GM10266 (cell line): ENCODE measurements around the gene DIAPH1.

Experiments
- DNase-seq: peaks from one replicate; pipeline ENCODE4 v3.0.0; 2012; ENCODE audit errors: extremely low spot score
- TF ChIP-seq, protein P1 (sequence below): IDR thresholded peaks from 2 replicates; pipeline ENCODE4 v1.5.1; 2012; ENCODE audit warnings: mild to moderate bottlenecking, low read depth; ENCODE audit not compliant: control insufficient read depth, insufficient read depth; ENCODE audit errors: missing control alignments

Gene DIAPH1

DNA sequence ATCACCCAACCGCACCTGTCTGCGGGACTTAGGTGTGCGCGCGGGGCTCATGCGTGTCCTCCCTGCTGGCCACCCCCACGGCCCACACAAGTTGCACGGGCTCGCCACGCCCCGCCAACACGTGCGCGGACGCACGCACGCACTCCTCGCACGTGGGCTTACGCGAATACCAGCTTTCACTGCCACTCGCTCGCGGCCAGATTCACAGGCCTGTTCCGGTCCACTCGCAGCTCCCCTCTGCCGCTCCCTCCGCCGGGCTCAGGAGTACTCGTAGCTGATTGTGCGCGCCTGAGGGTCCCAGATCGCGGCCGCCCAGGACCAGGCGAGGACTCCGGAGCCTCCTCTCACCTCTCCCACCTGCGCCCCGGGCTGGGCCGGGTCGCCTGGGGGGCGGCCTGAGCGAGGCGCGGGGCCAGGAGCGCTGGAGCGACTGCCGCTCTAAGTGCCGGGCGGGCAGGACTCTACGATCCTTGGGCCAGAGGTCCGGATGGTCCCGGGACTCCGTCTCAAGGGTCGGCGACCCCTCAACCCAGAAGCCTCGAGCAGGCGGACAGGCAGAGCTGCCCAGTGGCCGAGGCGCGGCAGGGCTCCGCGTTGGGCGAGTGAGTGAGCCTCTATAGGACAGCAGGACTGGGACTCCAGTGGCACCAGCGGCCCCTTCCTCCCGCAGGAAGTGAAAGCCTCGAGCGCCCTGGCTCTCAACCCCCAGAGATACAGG is 126.5 kb downstream of the DIAPH1 start:
- TF ChIP-seq, protein P1, sequence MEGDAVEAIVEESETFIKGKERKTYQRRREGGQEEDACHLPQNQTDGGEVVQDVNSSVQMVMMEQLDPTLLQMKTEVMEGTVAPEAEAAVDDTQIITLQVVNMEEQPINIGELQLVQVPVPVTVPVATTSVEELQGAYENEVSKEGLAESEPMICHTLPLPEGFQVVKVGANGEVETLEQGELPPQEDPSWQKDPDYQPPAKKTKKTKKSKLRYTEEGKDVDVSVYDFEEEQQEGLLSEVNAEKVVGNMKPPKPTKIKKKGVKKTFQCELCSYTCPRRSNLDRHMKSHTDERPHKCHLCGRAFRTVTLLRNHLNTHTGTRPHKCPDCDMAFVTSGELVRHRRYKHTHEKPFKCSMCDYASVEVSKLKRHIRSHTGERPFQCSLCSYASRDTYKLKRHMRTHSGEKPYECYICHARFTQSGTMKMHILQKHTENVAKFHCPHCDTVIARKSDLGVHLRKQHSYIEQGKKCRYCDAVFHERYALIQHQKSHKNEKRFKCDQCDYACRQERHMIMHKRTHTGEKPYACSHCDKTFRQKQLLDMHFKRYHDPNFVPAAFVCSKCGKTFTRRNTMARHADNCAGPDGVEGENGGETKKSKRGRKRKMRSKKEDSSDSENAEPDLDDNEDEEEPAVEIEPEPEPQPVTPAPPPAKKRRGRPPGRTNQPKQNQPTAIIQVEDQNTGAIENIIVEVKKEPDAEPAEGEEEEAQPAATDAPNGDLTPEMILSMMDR: no peak
- DNase-seq: peak; percentile 36

DNA sequence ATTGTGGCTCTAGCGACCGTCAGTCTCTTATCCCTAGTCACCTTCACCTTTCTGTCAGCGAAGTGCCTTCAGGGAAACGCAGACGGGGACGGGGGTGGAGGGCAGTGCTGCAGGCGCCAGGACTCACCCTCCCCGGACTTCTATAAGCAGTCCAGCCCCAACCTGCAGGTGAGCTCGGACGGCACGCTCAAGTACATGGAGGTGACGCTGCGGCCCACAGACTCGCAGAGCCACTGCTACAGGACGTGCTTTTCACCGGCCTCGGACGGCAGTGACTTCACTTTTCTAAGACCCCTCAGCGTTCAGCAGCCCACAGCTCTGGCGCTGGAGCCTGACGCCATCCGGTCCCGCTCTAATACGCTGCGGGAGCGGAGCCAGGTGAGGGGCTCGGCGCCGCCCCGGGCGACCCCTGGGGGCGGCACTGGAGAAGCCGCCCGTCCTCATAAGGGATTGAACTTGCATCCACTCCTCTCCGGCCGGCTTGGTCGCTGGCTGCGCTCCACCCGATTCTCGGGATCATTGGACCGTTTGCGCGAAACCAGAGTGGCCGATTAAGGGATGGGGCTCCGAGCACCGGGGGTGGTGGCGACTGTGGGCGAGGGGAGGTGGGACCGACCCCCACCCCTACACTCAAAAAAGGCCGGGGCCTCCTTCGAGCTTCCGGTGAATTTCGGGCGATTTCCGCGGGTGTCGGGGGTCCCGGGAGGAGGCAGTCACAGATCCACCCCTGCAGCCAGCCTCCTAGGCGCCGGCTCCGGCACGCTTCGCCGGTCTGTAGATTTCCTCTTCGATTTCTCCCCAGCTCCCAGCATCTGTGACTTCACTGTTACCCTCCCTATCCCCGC is 127.3 kb downstream of the DIAPH1 start:
- DNase-seq: peak; percentile 42
- TF ChIP-seq, protein P1: no peak

DNA sequence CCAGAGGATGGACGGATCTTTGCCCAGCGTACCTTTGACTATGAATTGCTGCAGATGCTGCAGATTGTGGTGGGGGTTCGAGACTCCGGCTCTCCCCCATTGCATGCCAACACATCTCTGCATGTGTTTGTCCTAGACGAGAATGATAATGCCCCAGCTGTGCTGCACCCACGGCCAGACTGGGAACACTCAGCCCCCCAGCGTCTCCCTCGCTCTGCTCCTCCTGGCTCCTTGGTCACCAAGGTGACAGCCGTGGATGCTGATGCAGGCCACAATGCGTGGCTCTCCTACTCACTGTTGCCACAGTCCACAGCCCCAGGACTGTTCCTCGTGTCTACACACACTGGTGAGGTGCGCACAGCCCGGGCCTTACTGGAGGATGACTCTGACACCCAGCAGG is 128.0 kb downstream of the DIAPH1 start:
- TF ChIP-seq, protein P1: no peak

DNA sequence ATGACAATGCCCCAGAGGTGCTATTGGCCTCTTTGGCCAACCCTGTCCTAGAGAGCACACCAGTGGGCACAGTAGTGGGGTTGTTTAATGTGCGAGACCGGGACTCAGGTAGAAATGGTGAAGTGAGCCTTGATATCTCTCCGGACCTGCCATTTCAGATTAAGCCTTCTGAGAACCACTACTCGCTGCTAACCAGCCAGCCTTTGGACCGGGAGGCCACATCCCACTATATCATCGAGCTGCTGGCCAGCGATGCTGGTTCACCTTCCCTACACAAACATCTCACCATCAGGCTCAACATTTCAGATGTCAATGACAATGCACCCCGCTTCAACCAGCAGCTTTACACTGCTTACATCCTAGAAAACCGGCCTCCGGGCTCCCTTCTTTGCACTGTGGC is 128.5 kb downstream of the DIAPH1 start:
- TF ChIP-seq, protein P1: no peak
- DNase-seq: no peak

More for the DNA sequence above, 128.0 kb downstream of the DIAPH1 start:
- DNase-seq: no peak

DNA sequence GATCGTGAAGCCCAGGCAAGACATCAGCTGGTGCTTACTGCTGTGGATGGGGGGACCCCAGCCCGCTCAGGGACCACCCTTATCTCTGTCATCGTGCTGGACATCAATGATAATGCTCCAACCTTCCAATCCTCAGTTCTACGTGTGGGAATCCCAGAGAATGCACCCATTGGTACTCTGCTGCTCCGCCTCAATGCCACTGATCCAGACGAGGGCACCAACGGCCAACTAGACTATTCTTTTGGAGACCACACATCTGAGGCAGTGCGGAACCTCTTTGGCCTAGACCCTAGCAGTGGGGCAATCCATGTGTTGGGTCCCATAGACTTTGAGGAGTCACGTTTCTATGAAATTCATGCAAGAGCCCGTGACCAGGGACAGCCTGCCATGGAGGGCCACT is 129.0 kb downstream of the DIAPH1 start:
- no peak for DNase-seq
- TF ChIP-seq, protein P1: no peak

DNA sequence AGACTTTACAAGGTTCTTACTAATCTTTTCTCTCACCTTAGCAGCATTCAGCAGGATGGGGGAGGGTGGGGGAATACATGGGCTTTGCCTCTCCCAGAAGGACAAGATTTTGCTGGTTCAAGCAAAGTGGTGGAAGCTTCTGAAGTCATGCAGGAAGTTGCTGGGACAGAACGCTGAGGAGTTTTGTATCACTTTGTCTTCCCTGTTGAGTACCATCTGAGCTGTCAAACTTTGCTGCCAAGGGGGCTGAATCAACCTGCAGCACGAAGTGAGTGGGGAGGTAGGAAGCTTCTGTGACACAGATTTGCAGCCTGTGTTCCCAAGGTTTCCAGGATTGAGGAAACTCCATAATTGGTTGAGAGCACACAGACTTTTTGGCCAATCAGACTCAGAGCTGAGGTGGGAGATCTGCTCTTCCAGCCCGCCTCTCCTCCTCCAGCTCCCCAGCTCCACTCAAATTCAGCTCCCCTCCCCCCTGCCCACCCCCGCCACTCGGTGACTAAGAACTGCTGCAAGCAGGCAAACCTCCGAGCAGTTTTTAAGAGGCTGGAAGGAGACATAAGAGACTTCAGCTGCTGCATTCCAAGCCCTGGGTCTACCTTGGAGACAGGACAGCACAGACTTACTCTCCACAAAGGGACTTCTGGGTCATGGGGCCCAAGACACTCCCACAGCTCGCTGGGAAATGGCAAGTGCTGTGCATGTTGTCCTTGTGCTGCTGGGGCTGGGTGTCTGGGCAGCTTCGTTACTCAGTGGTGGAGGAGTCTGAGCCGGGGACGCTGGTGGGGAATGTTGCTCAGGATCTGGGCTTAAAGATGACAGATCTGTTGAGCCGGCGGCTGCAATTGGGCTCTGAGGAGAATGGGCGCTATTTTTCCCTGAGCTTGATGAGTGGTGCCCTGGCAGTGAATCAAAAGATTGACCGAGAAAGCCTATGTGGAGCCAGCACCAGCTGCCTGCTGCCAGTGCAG is 129.9 kb downstream of the DIAPH1 start, which contains the start of gene PCDHGC5:
Gene PCDHGC5, plus strand, starts transcription at position 491 of the 971 bp plus-strand sequence. Its CDS starts 160 bp downstream, at position 651.
- TF ChIP-seq, protein P1: no peak
- peak; percentile 17 for DNase-seq
